ENCODE measurements around the gene PRR16. TPM values are rescaled to one million over a fixed set of nuclear protein-coding genes. Genes with fewer than 3 reads are reported as not detected.

The PRR16 gene
- total RNA-seq, 6 experiments from 2014 or later = 53.5 to 74.0 (median 61.2) TPM

DNA sequence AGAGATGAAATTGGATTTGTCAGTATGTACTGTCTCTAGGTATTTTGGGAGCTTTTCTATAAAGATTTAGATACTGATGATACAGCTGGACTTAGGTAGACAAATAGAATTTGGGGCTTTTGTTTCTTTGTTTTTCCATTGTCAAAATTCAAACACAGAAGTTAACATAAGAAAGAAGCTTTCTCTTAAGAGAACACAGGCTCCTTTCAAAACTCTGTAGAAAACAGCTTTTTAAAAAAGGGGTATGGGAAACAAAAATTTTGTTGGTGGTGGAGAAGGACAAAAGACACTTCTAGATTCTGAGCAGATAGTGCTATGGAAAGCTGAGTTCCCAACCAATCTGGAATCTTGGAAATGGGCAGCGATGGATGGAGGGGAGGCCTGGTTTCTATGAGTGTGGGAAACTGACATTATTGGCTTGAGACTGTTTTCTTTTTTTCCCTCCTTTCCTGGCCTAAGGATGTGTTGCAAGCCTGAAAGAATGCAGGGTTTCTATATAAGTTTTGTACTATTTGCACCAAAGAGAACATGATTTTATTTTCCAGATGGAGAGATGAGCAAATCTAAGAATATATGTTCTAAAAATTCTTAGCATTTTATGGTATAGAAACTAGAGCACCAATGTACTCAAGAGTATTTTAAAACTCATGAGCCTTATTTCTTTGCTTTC is 240.0 kb downstream of the PRR16 start:
- Mint-ChIP-seq H3K36me3 (ENCODE audit: low read depth) (no peaks in the 10 kb centered on the region), H3K4me3 (no peak overlapping the region), H3K4me1 (ENCODE audit: low read depth) (peaks cover 4% of the 10 kb centered on the region; the same call in 1 of the 2 replicates), H3K27me3 (ENCODE audit: insufficient read depth) (peaks cover 2% of the 10 kb centered on the region; the same call in 1 of the 2 replicates), H3K27ac (no peak overlapping the region), H3K9me3 (no peaks in the 10 kb centered on the region)
- no peak for TF ChIP-seq CTCF (IDR thresholded peaks at IDR 0.05)
- no peak for DNase-seq

GRCh38 chr5:120706877-120707276 is 242.8 kb downstream of the PRR16 start:
- Mint-ChIP-seq H3K27ac (no peak overlapping the region), H3K4me3 (no peak overlapping the region), H3K27me3 (ENCODE audit: insufficient read depth) (peaks cover under 1% of the 10 kb centered on the region; the same call in 1 of the 2 replicates), H3K36me3 (ENCODE audit: low read depth) (no peaks in the 10 kb centered on the region), H3K4me1 (ENCODE audit: low read depth) (peaks cover 19% of the 10 kb centered on the region), H3K9me3 (no peaks in the 10 kb centered on the region)
- DNase-seq = no peak
- no peak for TF ChIP-seq CTCF (IDR thresholded peaks at IDR 0.05)

DNA sequence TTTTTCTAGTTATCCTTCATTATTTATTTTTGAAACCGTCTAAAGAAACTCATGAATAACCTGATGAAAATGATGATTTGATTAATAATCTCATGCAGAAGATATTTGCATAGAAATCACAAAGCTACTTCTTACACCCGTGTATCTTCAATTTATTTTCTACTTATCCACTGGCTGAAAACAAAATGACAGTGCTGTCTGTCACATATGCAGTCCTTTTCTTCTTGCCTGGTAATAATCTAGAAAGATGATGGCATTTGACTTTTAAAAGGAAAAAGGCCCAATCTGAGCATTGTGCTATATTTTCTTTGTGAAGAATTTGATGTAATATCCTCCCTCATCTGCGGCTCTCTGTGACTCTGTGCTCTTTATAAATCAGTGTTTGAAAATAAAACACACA is 253.3 kb downstream of the PRR16 start:
- no peak for TF ChIP-seq CTCF (IDR thresholded peaks at IDR 0.05)
- no peak for DNase-seq
- H3K4me1 Mint-ChIP-seq (ENCODE audit: low read depth) = no peaks in the 10 kb centered on the region
- no peaks in the 10 kb centered on the region for H3K9me3 Mint-ChIP-seq
- no peaks in the 10 kb centered on the region for H3K27me3 Mint-ChIP-seq (ENCODE audit: insufficient read depth)
- no peak overlapping the region for H3K27ac Mint-ChIP-seq
- no peaks in the 10 kb centered on the region for H3K36me3 Mint-ChIP-seq (ENCODE audit: low read depth)
- no peak overlapping the region for H3K4me3 Mint-ChIP-seq

GRCh38 chr5:120730214-120730613 is 266.1 kb downstream of the PRR16 start:
- Mint-ChIP-seq H3K27me3 (ENCODE audit: insufficient read depth) (no peaks in the 10 kb centered on the region), H3K4me3 (no peak overlapping the region), H3K27ac (no peak overlapping the region), H3K4me1 (ENCODE audit: low read depth) (peaks cover 12% of the 10 kb centered on the region), H3K36me3 (ENCODE audit: low read depth) (no peaks in the 10 kb centered on the region), H3K9me3 (no peaks in the 10 kb centered on the region)
- no peak for DNase-seq
- no peak for TF ChIP-seq CTCF (IDR thresholded peaks at IDR 0.05)

DNA sequence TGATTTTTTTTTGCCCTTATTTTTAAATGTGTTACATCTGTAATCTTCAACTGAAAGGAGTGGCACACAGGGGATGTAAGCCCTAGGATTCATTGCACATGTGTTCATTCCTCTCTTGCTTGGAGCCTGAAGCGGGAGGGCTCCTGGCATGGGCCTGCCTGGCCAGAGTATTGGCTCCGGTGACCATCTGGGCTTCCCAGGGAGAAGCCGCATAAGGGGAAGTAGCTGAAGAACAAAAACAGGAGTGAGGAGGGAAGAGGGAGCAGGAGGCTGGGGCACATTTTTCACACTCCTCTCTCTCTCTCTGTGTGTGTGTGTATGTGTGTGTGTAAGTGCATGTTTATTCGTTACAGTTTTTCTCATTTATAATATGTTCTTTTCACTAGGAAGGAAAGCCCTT is 269.9 kb downstream of the PRR16 start:
- Mint-ChIP-seq H3K4me1 (ENCODE audit: low read depth) (peaks cover 12% of the 10 kb centered on the region), H3K9me3 (no peaks in the 10 kb centered on the region), H3K36me3 (ENCODE audit: low read depth) (no peaks in the 10 kb centered on the region), H3K27me3 (ENCODE audit: insufficient read depth) (no peaks in the 10 kb centered on the region), H3K4me3 (no peak overlapping the region), H3K27ac (peak overlapping the region; percentile 4; the same call in 1 of the 2 replicates)
- TF ChIP-seq CTCF (IDR thresholded peaks at IDR 0.05) = no peak
- DNase-seq = no peak

Data from HFFc6 (cell line).